Erythroblast (primary cell): ENCODE measurements around the gene ADGRD2.

Experiments used
- GATA1 ChIP-seq: IDR thresholded peaks from 2 replicates; pipeline ENCODE4 v1.6.1; 2011; ENCODE audit warnings: low read depth, mild to moderate bottlenecking, control low read depth, low read length, moderate library complexity
- POLR2A ChIP-seq: IDR thresholded peaks from 2 replicates; pipeline ENCODE4 v1.6.1; 2011; ENCODE audit warnings: mild to moderate bottlenecking, low read length

- TF ChIP-seq POLR2A (no peak), GATA1 (no peak)
These were observed 4.0 kb downstream of the ADGRD2 start for GRCh38 chr9:124454296-124454695.
